ENCODE measurements around the gene ABCC8.
"Not testable (repeated sequence)": the region's sequence is repeated elsewhere in the genome, so short reads cannot be mapped to it uniquely, and the experiment has no call there.

The ABCC8 gene

GRCh38 chr11:17430616-17431015, 46.0 kb downstream of the ABCC8 start:
- DNase-seq (ENCODE audit: low read depth in 2 of 2): no peak

GRCh38 chr11:17428925-17429324, 47.7 kb downstream of the ABCC8 start:
- no peak for DNase-seq (ENCODE audit: low read depth in 2 of 2)

- no peak for DNase-seq (ENCODE audit: low read depth in 2 of 2)
Observed at GRCh38 chr11:17428261-17428660, 48.4 kb downstream of the ABCC8 start.

- DNase-seq (ENCODE audit: low read depth in 2 of 2): not testable (repeated sequence)
Observed at GRCh38 chr11:17426233-17426632, 50.4 kb downstream of the ABCC8 start.

- DNase-seq (ENCODE audit: low read depth in 2 of 2): no peak
Observed at GRCh38 chr11:17423533-17424310, 52.9 kb downstream of the ABCC8 start.

- DNase-seq (ENCODE audit: low read depth in 2 of 2): no peak
Observed at GRCh38 chr11:17421781-17422180, 54.9 kb downstream of the ABCC8 start.

GRCh38 chr11:17418444-17419081, 58.1 kb downstream of the ABCC8 start:
- DNase-seq (ENCODE audit: low read depth in 2 of 2): no peak

GRCh38 chr11:17416492-17416891, 60.2 kb downstream of the ABCC8 start:
- no peak for DNase-seq (ENCODE audit: low read depth in 2 of 2)

GRCh38 chr11:17415523-17416104, 61.0 kb downstream of the ABCC8 start:
- DNase-seq (ENCODE audit: low read depth in 2 of 2): no peak

- no peak for DNase-seq (ENCODE audit: low read depth in 2 of 2)
Observed at GRCh38 chr11:17414992-17415391, 61.7 kb downstream of the ABCC8 start.

GRCh38 chr11:17414317-17414737, 62.3 kb downstream of the ABCC8 start:
- no peak for DNase-seq (ENCODE audit: low read depth in 2 of 2)

GRCh38 chr11:17413414-17414316, 63.0 kb downstream of the ABCC8 start:
- DNase-seq (ENCODE audit: low read depth in 2 of 2): no peak

- DNase-seq (ENCODE audit: low read depth in 2 of 2): no peak
Observed at GRCh38 chr11:17412488-17413180, 64.0 kb downstream of the ABCC8 start.

GRCh38 chr11:17411418-17411817, 65.2 kb downstream of the ABCC8 start:
- no peak for DNase-seq (ENCODE audit: low read depth in 2 of 2)

- DNase-seq (ENCODE audit: low read depth in 2 of 2): no peak
Observed at GRCh38 chr11:17410606-17411379, 65.9 kb downstream of the ABCC8 start.

GRCh38 chr11:17408641-17409040, 68.0 kb downstream of the ABCC8 start:
- no peak for DNase-seq (ENCODE audit: low read depth in 2 of 2)

- DNase-seq (ENCODE audit: low read depth in 2 of 2): no peak
Observed at GRCh38 chr11:17408026-17408425, 68.6 kb downstream of the ABCC8 start.

- no peak for DNase-seq (ENCODE audit: low read depth in 2 of 2)
Observed at GRCh38 chr11:17407575-17407974, 69.1 kb downstream of the ABCC8 start.

- no peak for DNase-seq (ENCODE audit: low read depth in 2 of 2)
Observed at GRCh38 chr11:17406818-17407149, 69.9 kb downstream of the ABCC8 start.

- DNase-seq (ENCODE audit: low read depth in 2 of 2): no peak
Observed at GRCh38 chr11:17406082-17406817, 70.4 kb downstream of the ABCC8 start.
